GM19328 (cell line): ENCODE measurements around the gene RRN3.
"Not testable (repeated sequence)": the region's sequence is repeated elsewhere in the genome, so short reads cannot be mapped to it uniquely, and the experiment has no call there.

Experiments used
- ATAC-seq: cut with Tn5 transposase; IDR thresholded peaks from one replicate; pipeline ENCODE4 v1.9.1; 2021; ENCODE audit warnings: mild to moderate bottlenecking, moderate library complexity; ENCODE audit not compliant: unreplicated experiment

Gene RRN3

GRCh38 chr16:15028801-15029698 lies 65.0 kb downstream of the RRN3 start:
- not testable (repeated sequence) for ATAC-seq

- not testable (repeated sequence) for ATAC-seq
Observed at GRCh38 chr16:15028345-15028715, 65.7 kb downstream of the RRN3 start.

GRCh38 chr16:15027503-15028344 lies 66.3 kb downstream of the RRN3 start:
- not testable (repeated sequence) for ATAC-seq

GRCh38 chr16:15027051-15027450 lies 67.0 kb downstream of the RRN3 start:
- ATAC-seq = not testable (repeated sequence)

GRCh38 chr16:15025234-15025951 lies 68.7 kb downstream of the RRN3 start:
- not testable (repeated sequence) for ATAC-seq

GRCh38 chr16:15024858-15025199 lies 69.2 kb downstream of the RRN3 start:
- ATAC-seq = not testable (repeated sequence)

- not testable (repeated sequence) for ATAC-seq
Observed at GRCh38 chr16:15023381-15024077, 70.5 kb downstream of the RRN3 start.

- peak; percentile 77 for ATAC-seq
Observed at GRCh38 chr16:15022194-15022593, 71.9 kb downstream of the RRN3 start.

- ATAC-seq = not testable (repeated sequence)
Observed at GRCh38 chr16:15021429-15021828, 72.6 kb downstream of the RRN3 start.

- ATAC-seq = not testable (repeated sequence)
Observed at GRCh38 chr16:15016951-15017580, 77.0 kb downstream of the RRN3 start.

GRCh38 chr16:15016354-15016753 lies 77.7 kb downstream of the RRN3 start:
- ATAC-seq = not testable (repeated sequence)

GRCh38 chr16:15015671-15016070 lies 78.4 kb downstream of the RRN3 start:
- ATAC-seq = not testable (repeated sequence)

GRCh38 chr16:15012941-15013340 lies 81.1 kb downstream of the RRN3 start:
- not testable (repeated sequence) for ATAC-seq
